GOT3 (cell line): Measurements from ENCODE around the gene ACOX3.
"Not testable (repeated sequence)": the region's sequence is repeated elsewhere in the genome, so short reads cannot be mapped to it uniquely, and the experiment has no call there.

Source experiments
- DNase-seq: peaks from one replicate; lab custom pipeline; 2025; ENCODE audit warnings: mixed read lengths; lab: John Stamatoyannopoulos, UW

ACOX3 gene

GRCh38 chr4:8440492-8441311 is at the start of gene ACOX3, which contains the start of gene TRMT44:
TSS of gene ACOX3 (minus strand) at chr4:8440723. CDS start at chr4:8416521, 24,202 bp downstream.
TSS of gene TRMT44 (plus strand) at chr4:8440777. CDS start at chr4:8440823, 46 bp downstream.
- peak; percentile 80 for DNase-seq

GRCh38 chr4:8488791-8489369 is 48.4 kb upstream of the ACOX3 start:
- DNase-seq: no peak

DNA sequence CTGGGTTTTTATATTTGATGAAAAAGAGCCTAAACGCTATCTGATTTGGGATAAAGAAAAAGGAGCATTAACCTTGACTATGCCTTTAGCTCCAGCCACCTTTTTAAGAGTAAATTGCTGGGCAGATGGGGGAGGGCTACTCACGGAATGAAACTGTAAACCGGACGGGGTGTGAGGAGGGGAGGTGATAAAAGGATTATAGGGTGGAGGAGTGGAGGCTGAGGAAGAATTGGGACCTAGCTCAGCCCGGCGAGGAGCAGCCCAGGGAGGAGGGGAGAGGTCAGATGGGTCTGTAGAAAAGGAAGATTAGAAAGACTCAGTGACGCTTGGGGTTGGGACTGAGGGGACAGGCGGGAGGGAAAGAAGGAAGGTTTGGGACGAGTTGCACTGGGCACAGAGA is 46.1 kb upstream of the ACOX3 start:
- DNase-seq: not testable (repeated sequence)

GRCh38 chr4:8480221-8480620 is 39.7 kb upstream of the ACOX3 start:
- DNase-seq: no peak

DNA sequence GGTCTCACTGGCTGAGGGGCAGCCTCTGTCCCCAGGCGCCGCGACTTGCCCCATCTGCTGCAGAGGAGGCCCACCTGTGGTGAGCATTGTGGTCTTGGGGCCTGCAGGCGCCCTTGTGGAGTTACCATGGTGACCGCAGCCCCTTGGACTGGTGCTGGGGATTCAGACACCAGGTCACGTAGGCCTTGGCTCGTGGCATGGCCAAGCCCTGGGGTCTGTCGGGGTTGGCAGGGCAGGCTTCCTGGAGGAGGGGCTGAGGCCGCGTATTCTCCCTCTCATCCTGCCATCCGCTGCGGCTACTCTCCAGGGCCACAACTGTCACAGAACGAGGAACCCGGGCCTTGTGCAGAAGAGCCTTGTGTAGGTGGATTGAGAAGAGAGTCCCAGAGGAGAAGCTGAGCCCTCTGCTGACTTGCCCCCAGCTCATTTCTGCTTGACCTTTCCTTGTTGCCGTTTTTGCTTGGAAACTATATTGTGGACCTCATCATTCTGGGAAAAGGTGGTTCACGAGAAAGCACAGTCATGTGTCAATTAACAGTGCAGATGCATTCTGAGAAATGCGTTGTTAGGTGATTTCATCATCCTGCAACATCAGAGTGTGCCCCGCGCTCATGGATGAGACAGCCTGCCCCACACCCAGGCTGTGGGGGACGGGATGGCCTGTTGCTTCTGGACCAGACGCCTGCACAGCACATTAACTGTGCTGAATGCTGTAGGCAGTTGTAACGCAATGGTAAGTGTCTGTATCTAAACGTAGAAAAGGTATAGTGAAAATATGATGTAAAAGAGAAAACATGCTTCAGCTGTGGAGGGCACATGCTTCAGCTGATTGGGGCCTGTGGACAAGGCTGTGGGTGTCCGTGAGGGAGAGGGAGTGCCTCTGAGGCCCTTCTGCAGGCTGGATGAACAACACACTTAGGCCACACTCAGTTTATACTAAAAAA is 38.5 kb upstream of the ACOX3 start:
- DNase-seq: no peak

- no peak for DNase-seq
Measured at GRCh38 chr4:8478371-8478770, 37.8 kb upstream of the ACOX3 start.

- DNase-seq: no peak
Measured at GRCh38 chr4:8477676-8478075, 37.2 kb upstream of the ACOX3 start.

- DNase-seq: no peak
Measured at GRCh38 chr4:8477095-8477635, 36.6 kb upstream of the ACOX3 start.

DNA sequence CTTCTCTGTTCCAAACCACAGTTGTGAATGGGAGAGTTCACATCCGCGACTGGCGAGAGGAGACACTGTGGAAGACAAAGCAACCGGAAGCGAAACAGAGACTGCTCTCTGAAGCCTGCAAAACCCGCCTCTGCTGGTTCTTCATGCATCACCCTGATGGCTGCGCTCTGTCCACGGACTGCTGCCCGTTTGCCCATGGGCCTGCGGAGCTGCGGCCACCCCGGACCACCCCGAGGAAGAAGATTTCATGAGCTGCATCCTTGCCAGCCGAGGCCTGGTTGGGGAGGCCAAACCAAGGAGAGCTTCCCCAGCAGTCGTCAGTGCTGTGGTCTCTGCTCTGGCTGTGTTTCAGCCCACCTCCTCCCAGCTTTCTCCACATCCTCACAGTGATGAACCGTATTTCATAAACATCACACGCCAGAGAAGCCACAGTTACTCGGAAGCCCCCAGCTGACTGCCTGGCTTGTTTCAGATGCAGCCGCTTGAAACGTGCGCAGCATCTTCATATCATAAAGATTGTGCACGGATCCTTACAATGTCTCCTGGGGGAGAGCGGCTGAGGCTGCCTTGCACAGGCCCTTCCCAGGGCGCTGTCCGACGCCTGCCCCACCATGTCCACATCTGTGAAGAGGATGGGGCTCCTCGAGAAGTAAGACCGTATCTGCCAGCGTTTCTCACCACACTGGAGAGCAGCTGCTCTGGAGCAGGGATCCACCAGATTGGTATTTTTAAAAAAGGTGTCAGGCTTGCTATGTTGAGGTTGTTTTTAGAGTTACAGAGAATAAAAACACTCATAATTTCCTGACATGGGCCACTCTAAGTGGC is 35.4 kb upstream of the ACOX3 start:
- DNase-seq: no peak

GRCh38 chr4:8474856-8475255 is 34.3 kb upstream of the ACOX3 start:
- DNase-seq: no peak

DNA sequence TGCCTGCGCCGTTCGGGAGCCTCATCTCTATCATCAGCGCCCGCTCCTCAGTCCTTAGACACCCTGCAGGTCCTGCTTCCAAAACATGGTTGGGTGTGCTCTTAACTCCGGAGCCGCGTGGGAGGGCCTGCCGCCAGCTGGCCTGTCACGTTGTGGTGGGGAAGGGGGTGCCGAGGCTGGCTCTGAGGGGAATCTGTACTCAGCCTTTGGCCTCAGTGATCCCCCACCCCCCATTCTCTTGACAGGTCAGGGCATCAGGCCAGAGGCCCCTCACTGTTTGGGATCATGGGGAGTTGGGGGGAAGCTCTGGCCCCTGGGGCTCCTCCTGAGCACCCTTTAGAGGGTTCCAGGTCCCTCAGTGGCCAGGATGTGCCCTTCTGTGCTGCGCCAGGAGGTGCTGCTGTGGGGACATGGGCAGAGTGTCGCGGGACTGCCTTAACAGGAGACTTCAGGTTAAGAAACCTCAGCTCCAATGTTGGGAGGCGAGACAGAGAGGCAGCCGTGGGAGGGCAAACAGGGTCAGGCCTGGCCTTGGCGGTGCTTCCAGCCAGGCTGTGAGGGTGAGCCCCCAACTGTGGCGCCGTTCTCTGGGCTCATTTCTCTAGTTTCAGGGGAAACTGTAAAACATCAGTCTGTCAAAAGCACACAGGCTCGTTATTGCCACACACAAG is 33.5 kb upstream of the ACOX3 start:
- no peak for DNase-seq

GRCh38 chr4:8473198-8473919 is 32.8 kb upstream of the ACOX3 start:
- no peak for DNase-seq

DNA sequence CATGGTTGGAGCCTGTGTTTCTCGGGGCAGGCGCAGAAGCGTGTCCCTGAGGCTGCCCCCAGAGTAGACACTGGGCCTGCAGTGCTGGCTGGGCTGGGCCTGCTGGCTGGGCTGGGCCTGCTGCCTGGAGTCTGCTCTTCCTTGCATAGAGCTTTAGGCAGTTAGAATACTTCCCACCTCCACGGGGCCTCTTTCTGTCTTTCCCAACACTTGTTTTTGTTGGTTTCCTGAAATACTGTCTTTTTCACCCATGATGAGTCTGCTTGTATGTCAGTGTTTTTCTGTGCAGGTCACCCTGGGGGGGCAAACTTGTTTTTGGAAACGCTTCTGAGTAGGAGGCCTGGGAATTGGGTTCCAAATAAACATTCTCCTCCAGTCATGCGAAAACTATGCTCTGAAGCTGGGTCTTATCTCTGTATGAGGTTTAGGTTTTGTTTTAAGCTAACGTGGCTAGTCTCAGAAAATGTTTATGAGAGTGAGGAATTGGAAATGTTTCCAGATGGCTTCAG is 32.2 kb upstream of the ACOX3 start:
- DNase-seq: peak; percentile 47

DNA sequence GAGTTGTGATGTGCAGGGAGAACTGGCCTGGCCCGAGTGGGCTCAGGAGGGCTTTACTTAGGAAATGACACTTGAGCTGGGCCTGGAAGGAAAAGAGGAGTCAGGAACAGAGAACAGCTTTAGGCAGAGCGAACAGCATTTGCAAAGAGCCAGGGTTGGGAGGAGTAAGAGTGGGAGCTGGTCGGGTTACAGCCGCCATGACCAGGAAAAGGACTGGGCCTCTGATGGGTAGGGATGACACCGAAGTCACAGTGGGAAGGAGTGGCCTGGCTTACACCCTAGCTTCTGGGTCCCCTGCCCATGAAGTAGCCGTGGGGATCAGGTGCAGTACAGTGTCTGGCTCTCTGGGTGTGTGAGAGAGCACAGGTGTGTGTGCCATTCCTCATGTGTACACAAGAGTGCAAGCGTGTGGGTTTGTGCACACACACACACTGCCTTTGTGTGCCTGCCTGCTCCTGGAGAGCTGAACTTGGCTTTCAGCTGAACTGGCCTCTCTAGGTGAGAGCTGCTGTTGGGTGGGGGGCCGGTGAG is 31.7 kb upstream of the ACOX3 start:
- no peak for DNase-seq

GRCh38 chr4:8471211-8471875 is 30.8 kb upstream of the ACOX3 start:
- no peak for DNase-seq

DNA sequence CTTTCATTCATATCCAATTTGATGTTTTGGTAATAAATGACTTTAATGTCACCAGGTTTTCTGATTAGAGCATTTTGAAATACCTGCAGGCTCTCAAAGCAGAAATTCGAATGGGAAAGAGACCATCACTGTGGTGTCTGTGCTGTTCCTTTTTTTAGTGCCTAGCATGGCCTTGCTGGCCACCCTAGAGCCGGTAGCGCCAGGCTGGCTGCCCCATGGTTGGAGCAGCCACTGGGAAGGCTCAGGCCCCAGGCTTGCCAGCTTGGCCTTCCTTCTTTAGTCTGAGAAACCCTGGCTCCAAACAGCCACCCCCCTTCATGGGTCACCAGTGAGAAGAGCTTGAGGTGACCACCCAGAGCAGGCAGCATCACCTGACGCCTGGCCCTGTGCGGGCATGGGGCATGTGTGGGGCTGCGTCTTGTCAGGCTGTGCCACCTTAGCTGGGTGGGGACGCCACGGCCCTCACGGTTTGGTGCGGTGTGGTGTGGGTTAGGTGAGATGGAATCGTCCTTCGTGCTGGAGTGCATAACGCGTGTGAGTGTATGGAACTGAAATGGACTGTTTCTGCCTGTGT is 30.0 kb upstream of the ACOX3 start:
- no peak for DNase-seq

DNA sequence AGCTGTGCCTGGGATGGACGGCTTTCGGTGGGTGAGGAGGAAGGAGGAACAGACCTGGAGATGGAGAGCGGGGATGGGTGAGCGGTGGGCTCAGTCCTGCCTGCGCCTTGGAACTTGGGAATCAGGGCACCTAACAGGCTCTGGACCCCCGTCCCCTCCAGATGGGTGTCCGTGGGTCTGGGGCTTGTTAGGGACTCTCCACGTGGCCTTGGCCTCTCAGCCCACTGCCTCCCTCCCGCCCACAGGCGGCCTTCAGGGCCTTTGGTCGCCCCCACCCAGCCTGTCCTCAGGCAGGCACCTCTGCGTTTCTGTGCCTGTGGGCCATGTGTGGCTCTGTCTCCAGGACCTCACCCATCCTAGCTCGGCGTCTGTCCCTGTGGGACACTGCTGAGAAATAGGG is 29.0 kb upstream of the ACOX3 start:
- no peak for DNase-seq

DNA sequence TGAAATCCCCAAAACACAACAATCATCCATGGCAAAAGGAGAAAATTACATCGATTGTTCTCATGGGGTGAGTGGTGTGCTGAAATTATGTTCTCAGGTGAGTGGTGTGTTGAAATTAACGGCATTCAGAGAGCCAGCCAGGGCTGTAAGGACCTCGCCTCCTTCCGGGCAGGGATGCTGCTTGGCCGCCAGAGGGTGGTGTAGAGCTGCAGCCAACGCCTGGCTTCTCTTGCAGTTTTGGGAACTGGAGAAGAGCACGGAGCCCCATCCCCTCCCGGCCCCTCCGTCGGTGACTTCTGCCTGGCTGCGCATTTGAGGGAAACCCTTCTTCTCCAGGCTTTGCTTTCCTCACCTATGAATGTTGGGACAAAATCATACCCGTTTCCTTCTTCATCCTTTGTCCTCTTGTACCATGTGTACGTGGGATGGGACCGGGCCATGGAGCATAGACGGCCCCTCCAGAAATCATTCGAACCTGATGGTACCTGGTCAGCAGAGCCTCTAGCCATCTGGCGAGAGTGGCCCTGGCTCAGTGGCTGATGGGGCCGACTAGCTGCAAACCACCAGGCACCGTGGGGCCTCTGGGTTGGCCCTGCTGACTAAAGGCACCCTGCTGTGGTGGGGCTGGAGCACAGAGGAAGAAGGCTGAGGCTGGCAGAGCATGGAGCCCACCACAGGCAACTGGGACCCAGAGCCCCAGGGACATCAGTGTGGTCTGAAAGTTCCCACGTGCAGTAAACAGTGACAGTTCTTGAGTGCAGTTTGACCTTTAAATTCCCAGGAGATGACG is 28.4 kb upstream of the ACOX3 start:
- DNase-seq: no peak
